MM.1S (cell line): ENCODE data around the gene GBGT1.

Source experiments
- DNase-seq: peaks from one replicate; pipeline ENCODE4 v3.0.0-alpha.2; 2015
- H2AFZ ChIP-seq: fragments of 300-600 bp; sonication (generic); 2 replicates; pipeline ENCODE4 v1.6.0; 2016; ENCODE audit warnings: antibody characterized with exemption, low read length
- H3F3A ChIP-seq: fragments of 300-600 bp; sonication (generic); 2 replicates; pipeline ENCODE4 v1.6.1; 2016; ENCODE audit warnings: mild to moderate bottlenecking, antibody characterized with exemption, low read length, moderate library complexity, mixed read lengths; ENCODE audit not compliant: insufficient read depth
- H3K27ac ChIP-seq: fragments of 300-600 bp; sonication (generic); 2 replicates; pipeline ENCODE4 v1.5.1; 2016; ENCODE audit warnings: mild to moderate bottlenecking, low read length
- H3K27me3 ChIP-seq: fragments of 300-600 bp; sonication (generic); replicated peaks from 2 replicates; pipeline ENCODE4 v1.6.0; 2016; ENCODE audit warnings: low read length; ENCODE audit not compliant: insufficient read depth
- H3K36me3 ChIP-seq: fragments of 300-600 bp; sonication (generic); replicated peaks from 2 replicates; pipeline ENCODE4 v1.6.1; 2016; ENCODE audit warnings: mild to moderate bottlenecking, low read length, mixed read lengths; ENCODE audit not compliant: insufficient read depth
- H3K4me1 ChIP-seq: fragments of 300-600 bp; sonication (generic); 2 replicates; pipeline ENCODE4 v1.6.1; 2016; ENCODE audit warnings: low read length, mixed read lengths
- H3K4me2 ChIP-seq: fragments of 300-600 bp; sonication (generic); 2 replicates; pipeline ENCODE4 v1.6.0; 2016; ENCODE audit warnings: low read depth, low read length
- H3K4me3 ChIP-seq: fragments of 300-600 bp; sonication (generic); 2 replicates; pipeline ENCODE4 v1.5.1; 2016; ENCODE audit warnings: low read length, mixed read lengths
- H3K79me2 ChIP-seq: fragments of 300-600 bp; sonication (generic); 2 replicates; pipeline ENCODE4 v1.6.1; 2016; ENCODE audit warnings: mixed run types, low read length, mixed read lengths
- H3K9ac ChIP-seq: fragments of 300-600 bp; sonication (generic); 2 replicates; pipeline ENCODE4 v1.6.1; 2016; ENCODE audit warnings: low read length, mixed read lengths
- H3K9me2 ChIP-seq: fragments of 300-600 bp; sonication (generic); replicated peaks from 2 replicates; pipeline ENCODE4 v1.6.1; 2016; ENCODE audit warnings: mild to moderate bottlenecking, low read length, mixed read lengths; ENCODE audit not compliant: insufficient read depth
- H3K9me3 ChIP-seq: fragments of 300-600 bp; sonication (generic); replicated peaks from 2 replicates; pipeline ENCODE4 v1.6.1; 2016; ENCODE audit warnings: mild to moderate bottlenecking, low read length, mixed read lengths; ENCODE audit not compliant: insufficient read depth
- H4K20me1 ChIP-seq: fragments of 300-600 bp; sonication (generic); 2 replicates; pipeline ENCODE4 v1.6.1; 2016; ENCODE audit warnings: mild to moderate bottlenecking, low read length, moderate library complexity, mixed read lengths; ENCODE audit not compliant: insufficient read depth
- EZH2 ChIP-seq: fragments of 300-600 bp; sonication (generic); optimal IDR thresholded peaks from 2 replicates; pipeline ENCODE3; 2017; ENCODE audit warnings: low read depth, mild to moderate bottlenecking, antibody characterized with exemption, low read length, mixed read lengths
- EZH2phosphoT487 ChIP-seq: fragments of 300-600 bp; sonication (generic); IDR thresholded peaks from 2 replicates; pipeline ENCODE4 v1.6.1; 2018; ENCODE audit warnings: antibody characterized with exemption, low read length
- TF ChIP-seq, protein P1 (sequence below): fragments of 300-600 bp; sonication (generic); IDR thresholded peaks from 2 replicates; pipeline ENCODE4 v1.5.1; 2016; ENCODE audit warnings: antibody characterized with exemption, low read length, mixed read lengths

GBGT1 gene

GRCh38 chr9:133103987-133104505 lies 59.7 kb downstream of the GBGT1 start:
- Histone ChIP-seq H3K9me2 (no peaks in the 10 kb centered on the region), H3F3A (no peaks in the 10 kb centered on the region), H4K20me1 (no peaks in the 10 kb centered on the region), H3K4me1 (no peaks in the 10 kb centered on the region), H3K27me3 (no peaks in the 10 kb centered on the region), H3K9ac (no peak overlapping the region), H3K27ac (no peak overlapping the region), H2AFZ (no peak overlapping the region), H3K4me2 (no peak overlapping the region), H3K79me2 (no peaks in the 10 kb centered on the region), H3K4me3 (no peak overlapping the region), H3K36me3 (no peaks in the 10 kb centered on the region), H3K9me3 (no peaks in the 10 kb centered on the region)
- no peak for DNase-seq
- TF ChIP-seq, protein P1, sequence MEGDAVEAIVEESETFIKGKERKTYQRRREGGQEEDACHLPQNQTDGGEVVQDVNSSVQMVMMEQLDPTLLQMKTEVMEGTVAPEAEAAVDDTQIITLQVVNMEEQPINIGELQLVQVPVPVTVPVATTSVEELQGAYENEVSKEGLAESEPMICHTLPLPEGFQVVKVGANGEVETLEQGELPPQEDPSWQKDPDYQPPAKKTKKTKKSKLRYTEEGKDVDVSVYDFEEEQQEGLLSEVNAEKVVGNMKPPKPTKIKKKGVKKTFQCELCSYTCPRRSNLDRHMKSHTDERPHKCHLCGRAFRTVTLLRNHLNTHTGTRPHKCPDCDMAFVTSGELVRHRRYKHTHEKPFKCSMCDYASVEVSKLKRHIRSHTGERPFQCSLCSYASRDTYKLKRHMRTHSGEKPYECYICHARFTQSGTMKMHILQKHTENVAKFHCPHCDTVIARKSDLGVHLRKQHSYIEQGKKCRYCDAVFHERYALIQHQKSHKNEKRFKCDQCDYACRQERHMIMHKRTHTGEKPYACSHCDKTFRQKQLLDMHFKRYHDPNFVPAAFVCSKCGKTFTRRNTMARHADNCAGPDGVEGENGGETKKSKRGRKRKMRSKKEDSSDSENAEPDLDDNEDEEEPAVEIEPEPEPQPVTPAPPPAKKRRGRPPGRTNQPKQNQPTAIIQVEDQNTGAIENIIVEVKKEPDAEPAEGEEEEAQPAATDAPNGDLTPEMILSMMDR: no peak
- no peak for TF ChIP-seq EZH2phosphoT487

DNA sequence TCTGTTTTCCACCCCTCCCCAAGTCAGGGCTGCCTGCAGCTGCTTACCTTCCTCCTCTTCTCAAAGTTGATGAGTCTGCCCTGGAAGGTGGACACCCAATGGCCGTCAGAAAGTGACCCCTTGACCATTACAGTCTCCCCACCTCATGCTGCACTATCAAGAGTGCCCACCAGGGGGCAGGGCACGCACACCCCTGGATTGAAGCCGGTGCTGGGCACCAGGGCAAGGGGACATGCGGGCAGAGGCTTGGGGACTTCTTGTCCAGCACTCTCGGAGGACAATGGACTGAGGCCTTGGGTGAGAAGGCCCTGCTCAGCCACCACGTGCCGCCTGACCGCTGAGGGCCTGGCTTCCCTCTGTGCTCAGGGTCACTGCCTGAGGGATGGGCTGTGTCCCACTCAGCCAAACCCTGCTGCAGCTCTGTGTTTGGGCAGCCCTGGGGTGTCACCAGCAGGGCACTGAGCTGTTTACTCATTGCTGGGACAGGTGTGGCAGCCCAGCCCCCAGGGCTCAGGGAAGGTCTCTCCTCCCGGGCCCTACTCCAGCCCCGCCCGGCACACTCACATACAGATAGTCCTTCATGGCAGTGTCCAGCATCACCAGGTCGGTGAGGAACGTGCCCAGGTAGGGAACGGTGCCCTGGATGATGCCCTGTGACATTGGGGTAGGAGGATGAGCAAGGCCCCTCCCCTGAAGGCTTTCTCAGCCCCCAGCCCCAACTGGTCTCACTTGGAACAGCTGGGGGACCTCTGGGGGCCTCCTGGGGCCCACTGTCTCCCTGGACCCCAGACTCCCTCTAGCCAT lies 60.3 kb downstream of the GBGT1 start:
- Histone ChIP-seq H3K4me2 (no peak overlapping the region), H3K79me2 (no peaks in the 10 kb centered on the region), H3K36me3 (no peaks in the 10 kb centered on the region), H3K9ac (no peak overlapping the region), H3K9me2 (no peaks in the 10 kb centered on the region), H3K4me1 (no peaks in the 10 kb centered on the region), H2AFZ (no peak overlapping the region), H4K20me1 (no peaks in the 10 kb centered on the region), H3K4me3 (no peak overlapping the region), H3K27ac (no peak overlapping the region), H3K9me3 (no peaks in the 10 kb centered on the region), H3F3A (no peaks in the 10 kb centered on the region), H3K27me3 (no peaks in the 10 kb centered on the region)
- peak; percentile 46 for DNase-seq
- TF ChIP-seq EZH2 (no peak), EZH2phosphoT487 (no peak)
- TF ChIP-seq, protein P1: peak; percentile 96
